K562 (cell line): Measurements from ENCODE around the gene TGDS. TPM values are rescaled to one million over a fixed set of nuclear protein-coding genes. Genes with fewer than 3 reads are reported as not detected.
A peak's percentile ranks its signal among the peaks of the same experiment; 100 is the strongest.
"Not testable (repeated sequence)": the region's sequence is repeated elsewhere in the genome, so short reads cannot be mapped to it uniquely, and the experiment has no call there.

ENCODE experiments used
- ATAC-seq: fragments of 200-7000 bp; cut with Tn5 transposase; 3 replicates; pipeline ENCODE4 v1.9.1; 2020; ENCODE audit warnings: moderate library complexity
- BruUV-seq: library from RNA; stranded (reverse); fragments of 400-500 nt; replicated peaks from 2 replicates; lab custom pipeline; 2021; lab: Mats Ljungman, UMichigan
- CTCF ChIA-PET: fragments of 300-600 bp; formaldehyde crosslinking; extraction: SDS; loops from one replicate; lab custom pipeline; 2021; ENCODE audit warnings: low intra/inter-chr PET ratio; lab: Yijun Ruan, JAX
- POLR2A ChIA-PET: fragments of 300-600, 350-650 bp; sonication (Branson Sonifier 250); formaldehyde crosslinking; extraction: SDS; loops from one replicate; lab custom pipeline; 2021; ENCODE audit warnings: antibody characterized with exemption, inconsistent platforms; lab: Yijun Ruan, JAX
- DNase-seq, 4 experiments: peaks; one replicate each; pipeline versions ENCODE4 v3.0.0 to v3.0.0-alpha.2; 2011 to 2018; ENCODE audit warnings: low spot score in 3 of 4, mixed read lengths in 3 of 4; ENCODE audit errors: extremely low read depth in 1 of 4
- FAIRE-seq: peaks from 2 replicates; lab custom pipeline; 2011; peaks lifted over from hg19 to GRCh38; lab: Jason Lieb, UNC
- H2AFZ ChIP-seq: 2 replicates; pipeline ENCODE4 v1.6.0; 2011; ENCODE audit warnings: low read depth, low read length, control low read depth, inconsistent platforms
- H3K27ac ChIP-seq: fragments of 200-600 bp; 3 replicates; pipeline ENCODE4 v1.8.0; 2011; ENCODE audit warnings: low read depth, mild to moderate bottlenecking, control low read depth, inconsistent platforms, low read length, moderate library complexity, mixed read lengths; ENCODE audit errors: extremely low read depth
- H3K27me3 ChIP-seq, 2 experiments: fragments of 300-600 bp in 1 of 2; 2 replicates in 1 of 2; 3 replicates in 1 of 2; pipeline versions ENCODE4 v1.6.0 to v1.8.0; 2011; ENCODE audit warnings: inconsistent platforms in 2 of 2, low read length in 2 of 2, mild to moderate bottlenecking in 1 of 2, mixed read lengths in 1 of 2, moderate library complexity in 1 of 2; ENCODE audit not compliant: control insufficient read depth in 2 of 2, insufficient read depth in 2 of 2
- H3K36me3 ChIP-seq: fragments of 300-600 bp; 3 replicates; pipeline ENCODE4 v1.8.0; 2011; ENCODE audit warnings: mild to moderate bottlenecking, low read length, inconsistent platforms; ENCODE audit not compliant: control insufficient read depth, insufficient read depth
- H3K4me1 ChIP-seq, 2 experiments: fragments of 200-600 bp in 1 of 2; replicated peaks in 1 of 2; 2 replicates in 1 of 2; 3 replicates in 1 of 2; pipeline versions ENCODE4 v1.5.1 to v1.8.0; 2011; ENCODE audit warnings: inconsistent platforms in 2 of 2, low read length in 2 of 2, mild to moderate bottlenecking in 1 of 2, mixed read lengths in 1 of 2, moderate library complexity in 1 of 2; ENCODE audit not compliant: control insufficient read depth in 2 of 2, insufficient read depth in 2 of 2
- H3K4me2 ChIP-seq: 2 replicates; pipeline ENCODE4 v1.6.1; 2011; ENCODE audit warnings: low read length, control low read depth, inconsistent platforms, mixed read lengths; ENCODE audit not compliant: insufficient read depth
- H3K4me3 ChIP-seq: fragments of 200-600 bp; sonication (generic), shearing (Covaris generic); 2 replicates; pipeline ENCODE4 v1.5.1; 2016; ENCODE audit warnings: control low read depth, inconsistent platforms
- H3K79me2 ChIP-seq: fragments of 200-600 bp; 3 replicates; pipeline ENCODE4 v1.8.0; 2011; ENCODE audit warnings: low read length, inconsistent platforms; ENCODE audit not compliant: control insufficient read depth, insufficient read depth
- H3K9ac ChIP-seq, 2 experiments: 2 replicates each; pipeline versions ENCODE4 v1.6.0 to v1.6.1; 2011; ENCODE audit warnings: low read depth in 2 of 2, low read length in 2 of 2, control low read depth in 1 of 2, inconsistent platforms in 1 of 2, mild to moderate bottlenecking in 1 of 2, mixed read lengths in 1 of 2; ENCODE audit not compliant: insufficient read depth in 1 of 2
- H3K9me1 ChIP-seq: one replicate; pipeline ENCODE4 v1.6.0; 2011; ENCODE audit warnings: inconsistent platforms, mild to moderate bottlenecking, low read length, moderate library complexity; ENCODE audit not compliant: control insufficient read depth, insufficient read depth
- H3K9me3 ChIP-seq: replicated peaks from 2 replicates; pipeline ENCODE4 v1.5.1; 2011; ENCODE audit warnings: low read depth, low read length, inconsistent platforms; ENCODE audit not compliant: control insufficient read depth, insufficient read depth
- H4K20me1 ChIP-seq: replicated peaks from 2 replicates; pipeline ENCODE4 v1.6.1; 2011; ENCODE audit warnings: low read length, inconsistent platforms, mixed read lengths; ENCODE audit not compliant: control insufficient read depth, insufficient read depth
- FOS ChIP-seq: IDR thresholded peaks from 3 replicates; pipeline ENCODE4 v1.6.1; 2011; ENCODE audit not compliant: insufficient read length; ENCODE audit errors: extremely low read depth
- NR1H2 ChIP-seq: sonication (generic); formaldehyde crosslinking; IDR thresholded peaks from 2 replicates; pipeline ENCODE4 v1.4.0; 2020; ENCODE audit warnings: mild to moderate bottlenecking, missing genetic modification reagents
- ZNF146 ChIP-seq: IDR thresholded peaks from one replicate; pipeline ENCODE4 v1.6.1; 2018; ENCODE audit warnings: missing compliant biosample characterization; ENCODE audit not compliant: unreplicated experiment
- ZSCAN29 ChIP-seq: fragments of 450-650 bp; IDR thresholded peaks from 2 replicates; pipeline ENCODE4 v1.6.1; 2017
- WGBS: fragments of 100-300 bp; shearing (Covaris generic); methylation state at CpG from one replicate; pipeline ENCODE4 v1.1.6; 2016; ENCODE audit warnings: low coverage, mixed read lengths; ENCODE audit not compliant: insufficient coverage; ENCODE audit errors: missing lambda C conversion rate; 5-methylcytosine and 5-hydroxymethylcytosine counted together
- in situ Hi-C: fragments of 300-500 bp; cut with MboI; formaldehyde crosslinking; loops from 4 replicates; pipeline ENCODE4 v1.15.0; 2018; ENCODE audit warnings: inconsistent platforms, mixed read lengths
- intact Hi-C: fragments of 100-400 bp; cut with micrococcal nuclease; formaldehyde crosslinking; loops from 2 replicates; pipeline ENCODE4 v1.14.2; 2022
- polyA plus RNA-seq, 8 experiments: library from polyadenylated mRNA; depleted of rRNA in 4 of 8; stranded (reverse) in 5 of 8; unstranded in 3 of 8; fragments of >200 nt; fragmentation: Nextera tagmentation in 2 of 8; fragmentation: Illumina TruSeq in 1 of 8; extraction: Ambion mirVana in 2 of 8; extraction: Trizol in 1 of 8; gene quantifications; 2 replicates each; pipeline versions ENCODE4 v1.2.1 to v1.2.3, GENCODE V29; 2011 to 2014; ENCODE audit warnings: inconsistent platforms in 1 of 8, missing spikeins in 1 of 8
- total RNA-seq, 7 experiments: library from RNA; depleted of rRNA in 6 of 7; stranded (reverse); fragments of >200 nt in 6 of 7; fragmentation: Illumina TruSeq in 2 of 7; extraction: Trizol in 2 of 7; gene quantifications; 2 replicates each; pipeline versions ENCODE4 v1.2.1 to v1.2.3, GENCODE V29; 2011 to 2021; ENCODE audit warnings: low replicate concordance in 1 of 7

TGDS gene
- total and polyA plus RNA-seq, 9 of the 15 experiments (the other 6 are each of a cell fraction or from before 2014, with no cell fraction given), result 9.9 to 43.7 (median 21.4) TPM

- WGBS, result no CpG with 5 or more reads among the region's 3 CpGs
- H3K4me2 ChIP-seq, CTCF ChIA-PET: not testable (repeated sequence)
Measured at GRCh38 chr13:94637677-94638076, 41.7 kb upstream of the TGDS start.

DNA sequence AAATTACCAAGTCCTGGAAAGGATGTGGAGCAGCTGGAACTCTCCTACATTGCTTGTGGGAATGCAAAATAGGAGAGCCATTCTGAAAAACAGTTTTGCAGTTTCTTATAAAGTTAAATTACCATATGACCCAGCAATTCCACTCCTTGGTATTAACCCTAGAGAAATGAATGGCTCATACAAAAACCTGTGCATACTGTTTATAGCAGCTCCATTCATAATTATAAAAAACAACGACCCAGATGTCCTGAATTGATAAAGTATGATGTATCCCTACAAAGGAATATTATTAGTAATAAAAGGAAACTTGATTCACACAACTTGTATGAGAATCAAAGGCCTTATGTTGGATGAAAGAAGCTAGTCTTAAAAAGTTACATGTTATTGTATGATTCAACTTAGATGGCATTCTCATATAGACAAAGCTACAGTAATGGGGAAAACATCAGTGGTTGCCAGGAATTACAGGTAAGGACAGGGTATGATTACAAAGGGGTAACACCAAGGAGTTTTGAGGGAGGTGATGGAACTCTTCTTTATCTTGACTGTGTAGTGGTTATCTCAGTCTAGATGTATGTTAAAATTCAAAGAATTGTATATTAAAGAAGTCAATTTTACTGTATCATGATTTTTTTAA, 41.1 kb upstream of the TGDS start:
- 44% methylated on average over 1 of the region's 1 CpG for WGBS

More at GRCh38 chr13:94637677-94638076, 41.7 kb upstream of the TGDS start:
- H3K9ac ChIP-seq, H3K27me3 ChIP-seq, H3K9me1 ChIP-seq, FAIRE-seq, H4K20me1 ChIP-seq, POLR2A ChIA-PET, H3K79me2 ChIP-seq, ATAC-seq, H3K27ac ChIP-seq, H3K36me3 ChIP-seq, BruUV-seq, H2AFZ ChIP-seq, H3K4me1 ChIP-seq, H3K4me3 ChIP-seq, intact Hi-C loops, in situ Hi-C loops, DNase-seq, H3K9me3 ChIP-seq: not testable (repeated sequence)
- TF ChIP-seq ZNF146 (CRISPR knock-in tag), result peak; percentile 52

GRCh38 chr13:94636096-94636495, 40.1 kb upstream of the TGDS start:
- ATAC-seq, H3K9me3 ChIP-seq, H3K27ac ChIP-seq, H2AFZ ChIP-seq, H3K27me3 ChIP-seq, DNase-seq, H3K79me2 ChIP-seq, H3K9me1 ChIP-seq, H3K9ac ChIP-seq, H3K4me2 ChIP-seq, FAIRE-seq, H3K36me3 ChIP-seq, in situ Hi-C loops, intact Hi-C loops, CTCF ChIA-PET, BruUV-seq, H3K4me3 ChIP-seq, H4K20me1 ChIP-seq, H3K4me1 ChIP-seq: not testable (repeated sequence)
- POLR2A ChIA-PET, result interaction anchor here (1.1 kb wide), 1 partner anchor 19 kb away, joined by 3 read pairs; no protein-coding TSS in a partner anchor
- 70% methylated on average over 5 of the region's 5 CpGs for WGBS

More for the DNA sequence above, 41.1 kb upstream of the TGDS start:
- Histone ChIP-seq H3K4me1 (no peaks in the 10 kb centered on the region), H3K9ac (no peak overlapping the region), H2AFZ (no peak overlapping the region), H3K9me1 (no peaks in the 10 kb centered on the region), H4K20me1 (no peaks in the 10 kb centered on the region), H3K36me3 (no peaks in the 10 kb centered on the region), H3K9me3 (no peaks in the 10 kb centered on the region), H3K27me3 (no peaks in the 10 kb centered on the region), H3K4me3 (no peak overlapping the region), H3K27ac (no peak overlapping the region), H3K79me2 (no peaks in the 10 kb centered on the region), H3K4me2 (no peak overlapping the region)
- intact Hi-C loops (no loop called here), in situ Hi-C loops (no loop called here)
- BruUV-seq, result no TSS peak
- CTCF ChIA-PET, result no interaction called here
- FAIRE-seq, result no peak
- TF ChIP-seq FOS (no peak), NR1H2 (CRISPR knock-in tag) (no peak), ZSCAN29 (no peak)
- POLR2A ChIA-PET, result interaction anchor here (0.6 to 1.1 kb wide), 2 partner anchors 18 to 848 kb away, joined by 3 read pairs; no protein-coding TSS in a partner anchor
- DNase-seq, result no peak
- ATAC-seq, result no peak
